ENCODE data around the gene ZDHHC14. TPM values are rescaled to one million over a fixed set of nuclear protein-coding genes. Genes with fewer than 3 reads are reported as not detected.

The ZDHHC14 gene
- total RNA-seq, 2 donors from 2014 or later = 13.0 to 19.1 TPM

DNA sequence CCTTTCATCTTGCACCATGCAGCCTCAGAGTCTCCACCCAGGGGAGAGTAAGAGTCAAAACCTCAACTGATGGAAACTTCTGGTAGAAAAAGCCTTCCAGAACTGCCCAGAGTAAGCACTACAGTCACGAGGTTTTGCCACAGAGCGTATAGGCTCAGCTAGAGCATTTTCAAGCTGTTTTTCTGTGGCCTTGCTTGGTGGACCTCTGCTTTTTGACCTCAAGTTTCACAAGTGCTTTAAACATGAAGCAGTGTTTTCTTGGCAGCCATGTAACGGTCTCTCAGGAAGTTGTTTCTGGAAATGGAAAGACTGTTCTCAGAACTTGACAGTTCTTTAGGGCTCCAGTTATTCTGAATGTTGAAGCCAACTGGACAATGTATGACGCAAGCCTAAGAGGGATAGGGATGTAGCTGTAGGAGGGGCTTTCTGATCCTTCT, 146.5 kb downstream of the ZDHHC14 start:
- TF ChIP-seq, protein P1, sequence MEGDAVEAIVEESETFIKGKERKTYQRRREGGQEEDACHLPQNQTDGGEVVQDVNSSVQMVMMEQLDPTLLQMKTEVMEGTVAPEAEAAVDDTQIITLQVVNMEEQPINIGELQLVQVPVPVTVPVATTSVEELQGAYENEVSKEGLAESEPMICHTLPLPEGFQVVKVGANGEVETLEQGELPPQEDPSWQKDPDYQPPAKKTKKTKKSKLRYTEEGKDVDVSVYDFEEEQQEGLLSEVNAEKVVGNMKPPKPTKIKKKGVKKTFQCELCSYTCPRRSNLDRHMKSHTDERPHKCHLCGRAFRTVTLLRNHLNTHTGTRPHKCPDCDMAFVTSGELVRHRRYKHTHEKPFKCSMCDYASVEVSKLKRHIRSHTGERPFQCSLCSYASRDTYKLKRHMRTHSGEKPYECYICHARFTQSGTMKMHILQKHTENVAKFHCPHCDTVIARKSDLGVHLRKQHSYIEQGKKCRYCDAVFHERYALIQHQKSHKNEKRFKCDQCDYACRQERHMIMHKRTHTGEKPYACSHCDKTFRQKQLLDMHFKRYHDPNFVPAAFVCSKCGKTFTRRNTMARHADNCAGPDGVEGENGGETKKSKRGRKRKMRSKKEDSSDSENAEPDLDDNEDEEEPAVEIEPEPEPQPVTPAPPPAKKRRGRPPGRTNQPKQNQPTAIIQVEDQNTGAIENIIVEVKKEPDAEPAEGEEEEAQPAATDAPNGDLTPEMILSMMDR (IDR thresholded peaks at IDR 0.05) = no peak
- no peaks in the 10 kb centered on the region for H3K36me3 ChIP-seq
- no peak for DNase-seq (ENCODE audit: low spot score)
- peaks cover 0 to 21% of the 10 kb centered on the region in 2 donors for H3K4me1 ChIP-seq
- H3K4me3 ChIP-seq = no peak overlapping the region
- H3K27ac ChIP-seq = peak overlapping the region; percentile 18 to 41
- no peaks in the 10 kb centered on the region for H3K27me3 ChIP-seq
- H3K9me3 ChIP-seq = no peaks in the 10 kb centered on the region

DNA sequence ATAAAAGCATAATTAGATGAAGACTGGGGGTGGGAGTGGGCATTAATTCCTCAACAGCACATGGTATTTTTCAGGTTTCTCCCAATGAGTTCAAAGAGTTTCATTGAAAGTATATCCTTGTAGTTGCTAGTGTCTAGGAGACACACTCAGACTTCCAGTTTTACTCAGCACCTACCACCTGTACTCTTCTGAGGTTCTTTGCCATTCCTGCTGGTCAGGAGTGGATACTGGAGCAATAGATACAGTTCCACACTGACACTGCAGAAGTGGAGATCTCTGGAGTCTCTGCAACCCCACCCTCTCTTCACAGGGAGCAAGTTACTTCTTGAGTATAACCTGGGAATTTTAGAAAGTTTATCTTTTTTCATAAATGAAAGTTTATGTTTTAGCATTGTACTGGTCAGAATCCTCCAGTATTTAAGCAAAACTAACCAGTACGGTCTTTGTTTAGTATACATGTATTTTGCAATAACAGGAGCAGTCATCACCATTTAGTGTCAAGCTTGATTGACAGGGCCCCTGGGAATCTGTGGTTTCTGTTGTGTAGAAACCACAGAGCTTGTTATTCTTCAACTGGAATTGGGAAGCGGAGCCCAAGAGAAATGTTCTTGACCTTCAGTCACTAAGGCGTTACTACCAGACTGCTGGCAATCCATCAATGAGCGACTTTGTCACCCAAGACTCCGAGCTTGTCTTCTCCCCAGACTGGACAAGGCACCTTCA, 148.1 kb downstream of the ZDHHC14 start:
- TF ChIP-seq, protein P1 (IDR thresholded peaks at IDR 0.05) = no peak
- peaks cover 0 to 21% of the 10 kb centered on the region in 2 donors for H3K4me1 ChIP-seq
- DNase-seq (ENCODE audit: low spot score) = no peak
- H3K4me3 ChIP-seq = no peak overlapping the region
- H3K27ac ChIP-seq = no peak overlapping the region
- H3K9me3 ChIP-seq = no peaks in the 10 kb centered on the region
- H3K36me3 ChIP-seq = no peaks in the 10 kb centered on the region
- H3K27me3 ChIP-seq = no peaks in the 10 kb centered on the region

DNA sequence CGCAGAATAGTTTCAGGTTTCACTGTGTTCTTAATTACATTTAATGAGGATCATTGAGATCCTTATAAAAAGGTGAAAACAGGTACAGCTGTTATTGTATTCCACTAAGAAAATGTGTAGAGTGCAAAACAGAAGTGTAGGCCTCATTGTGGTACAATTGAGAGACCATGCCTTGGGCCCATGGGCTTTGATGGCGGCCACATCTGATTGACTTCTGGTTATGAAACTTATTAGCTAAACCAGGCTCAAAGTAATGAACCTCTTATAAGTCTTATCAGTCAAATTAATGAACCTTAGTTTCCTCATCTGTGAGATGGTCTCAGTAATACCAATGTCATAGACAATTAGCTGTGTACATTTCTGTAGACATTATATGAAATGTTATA, 148.7 kb downstream of the ZDHHC14 start:
- no peaks in the 10 kb centered on the region for H3K36me3 ChIP-seq
- TF ChIP-seq, protein P1 (IDR thresholded peaks at IDR 0.05) = no peak
- H3K27me3 ChIP-seq = no peaks in the 10 kb centered on the region
- H3K4me1 ChIP-seq = peaks cover 0 to 21% of the 10 kb centered on the region in 2 donors
- no peak overlapping the region for H3K27ac ChIP-seq
- DNase-seq (ENCODE audit: low spot score) = no peak
- H3K4me3 ChIP-seq = no peak overlapping the region
- no peaks in the 10 kb centered on the region for H3K9me3 ChIP-seq

DNA sequence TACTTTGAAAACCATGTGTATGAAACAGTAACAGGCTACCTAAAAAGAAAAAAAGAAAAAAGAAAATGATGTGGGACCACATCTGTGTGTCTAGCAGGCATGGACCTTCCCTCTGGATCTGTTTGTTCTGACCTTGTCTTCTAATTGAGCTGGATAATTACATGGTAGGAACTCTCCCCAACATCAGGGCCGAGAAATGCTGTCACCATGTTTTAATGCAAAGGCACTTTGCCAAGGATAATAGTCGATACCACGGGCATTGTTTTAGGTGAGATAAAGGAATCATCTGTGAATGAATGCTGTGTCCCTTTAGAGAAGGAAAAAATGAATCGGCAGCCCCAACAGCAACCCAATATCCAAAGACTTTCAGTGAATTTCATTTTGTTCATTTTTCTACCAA, 149.1 kb downstream of the ZDHHC14 start:
- Histone ChIP-seq H3K4me1 (peaks cover 0 to 22% of the 10 kb centered on the region in 2 donors), H3K27ac (no peak overlapping the region)

DNA sequence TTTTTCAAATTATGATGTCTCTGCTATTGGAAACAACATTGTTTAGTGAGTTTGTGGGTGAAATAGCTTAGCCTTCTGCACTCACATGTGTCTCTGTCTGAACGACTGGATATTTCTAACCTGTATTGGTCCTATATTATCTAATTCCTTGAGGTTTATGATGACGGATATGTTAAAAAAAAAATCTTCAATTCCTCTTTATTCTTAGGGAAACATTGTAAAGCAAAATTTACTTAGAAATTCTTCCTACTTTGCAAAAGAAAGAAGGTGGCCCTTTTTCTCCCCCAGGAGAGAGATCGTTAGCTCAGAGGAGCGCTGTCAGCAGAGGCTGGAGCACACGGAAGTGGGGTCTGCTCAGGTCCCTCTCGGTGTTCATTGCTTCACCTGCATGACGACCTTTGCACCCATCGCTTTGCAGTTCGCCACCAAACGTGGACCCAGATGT, 149.8 kb downstream of the ZDHHC14 start:
- Histone ChIP-seq H3K27me3 (no peaks in the 10 kb centered on the region), H3K27ac (no peak overlapping the region)

More for the DNA sequence above, 149.1 kb downstream of the ZDHHC14 start:
- no peaks in the 10 kb centered on the region for H3K36me3 ChIP-seq
- H3K4me3 ChIP-seq = no peak overlapping the region
- no peaks in the 10 kb centered on the region for H3K27me3 ChIP-seq
- DNase-seq (ENCODE audit: low spot score) = no peak
- TF ChIP-seq, protein P1 (IDR thresholded peaks at IDR 0.05) = no peak
- H3K9me3 ChIP-seq = no peaks in the 10 kb centered on the region

More for the DNA sequence above, 149.8 kb downstream of the ZDHHC14 start:
- H3K36me3 ChIP-seq = no peaks in the 10 kb centered on the region
- H3K4me1 ChIP-seq = peaks cover 0 to 28% of the 10 kb centered on the region in 2 donors
- DNase-seq (ENCODE audit: low spot score) = no peak
- no peak overlapping the region for H3K4me3 ChIP-seq
- TF ChIP-seq, protein P1 (IDR thresholded peaks at IDR 0.05) = no peak
- no peaks in the 10 kb centered on the region for H3K9me3 ChIP-seq
